Measurements from ENCODE around the gene GJC3.
A peak's percentile ranks its signal among the peaks of the same experiment; 100 is the strongest.
"Not testable (repeated sequence)": the region's sequence is repeated elsewhere in the genome, so short reads cannot be mapped to it uniquely, and the experiment has no call there.

Gene GJC3

GRCh38 chr7:99928188-99928587 is 1.2 kb downstream of the GJC3 start:
- no peak for DNase-seq

GRCh38 chr7:99927536-99927935 is 1.9 kb downstream of the GJC3 start:
- no peak for DNase-seq

- DNase-seq, result no peak
Observed at GRCh38 chr7:99926321-99926720, 3.1 kb downstream of the GJC3 start.

- DNase-seq, result no peak
Observed at GRCh38 chr7:99923200-99923599, 6.2 kb downstream of the GJC3 start.

DNA sequence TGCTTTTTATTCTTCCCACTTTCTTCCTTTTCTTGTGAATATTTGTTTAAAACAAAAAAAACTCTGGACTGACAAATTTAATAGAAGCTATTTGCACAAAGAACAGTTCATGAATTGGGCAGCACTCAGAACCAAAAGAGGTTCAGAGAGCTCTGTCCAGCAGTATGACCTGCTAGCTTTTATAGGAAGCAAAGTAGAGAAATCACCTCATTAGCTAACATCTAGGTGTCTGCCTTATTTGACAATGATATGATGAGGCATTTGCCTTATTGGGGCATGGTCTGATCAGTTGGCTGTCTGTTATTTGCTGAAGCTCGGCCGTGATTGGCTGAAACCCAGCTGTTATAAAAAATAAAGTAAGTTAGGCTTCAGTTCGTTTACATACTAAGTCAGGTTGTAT is 9.3 kb downstream of the GJC3 start:
- DNase-seq, result no peak

- no peak for DNase-seq
Observed at GRCh38 chr7:99919814-99920112, 9.7 kb downstream of the GJC3 start.

- DNase-seq, result peak; percentile 86
Observed at GRCh38 chr7:99918959-99919813, 10.2 kb downstream of the GJC3 start, which contains the start of gene TRIM4. TSS of gene TRIM4 (minus strand) at chr7:99919530. CDS start at chr7:99919401, 129 bp downstream.

DNA sequence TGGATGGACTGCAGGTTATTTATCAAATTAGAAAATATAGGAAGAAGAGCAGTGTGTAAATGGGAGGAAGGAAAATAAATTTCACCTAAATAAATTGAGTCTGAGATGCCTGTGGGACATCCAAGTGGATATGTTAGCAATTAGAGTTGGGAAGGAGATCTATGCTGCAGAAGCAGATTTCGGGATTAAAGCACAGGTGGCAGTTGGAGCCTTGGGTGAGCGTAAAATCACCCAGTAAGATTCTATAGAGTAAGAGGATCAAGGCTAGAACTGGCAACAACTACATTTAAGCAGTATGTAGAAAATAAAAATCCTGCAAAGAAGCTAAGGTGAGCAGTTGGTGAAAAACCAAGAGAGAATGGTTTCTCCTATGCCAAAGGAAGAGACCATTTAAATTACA is 18.4 kb downstream of the GJC3 start:
- DNase-seq, result no peak

- no peak for DNase-seq
Observed at GRCh38 chr7:99901581-99901980, 27.8 kb downstream of the GJC3 start.

- no peak for DNase-seq
Observed at GRCh38 chr7:99899830-99900519, 29.4 kb downstream of the GJC3 start.

- no peak for DNase-seq
Observed at GRCh38 chr7:99898836-99899235, 30.6 kb downstream of the GJC3 start.

DNA sequence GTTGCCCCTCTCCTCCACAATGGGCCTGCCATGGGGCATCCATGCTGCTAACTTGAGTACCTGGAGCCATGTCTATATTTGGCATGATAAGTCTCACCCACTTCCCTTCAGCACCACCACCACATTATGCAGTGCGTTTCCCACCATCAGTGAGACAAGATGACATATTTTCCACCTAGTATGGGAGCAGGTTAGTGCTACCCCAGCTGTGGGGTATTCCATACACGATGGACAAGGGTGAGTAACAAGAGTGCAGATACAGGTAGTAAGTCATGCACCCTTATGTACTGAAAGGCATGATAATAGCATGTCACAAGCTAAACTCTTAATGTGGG is 31.4 kb downstream of the GJC3 start:
- DNase-seq, result no peak

- DNase-seq, result no peak
Observed at GRCh38 chr7:99897322-99898022, 31.9 kb downstream of the GJC3 start.

GRCh38 chr7:99894738-99895137 is 34.7 kb downstream of the GJC3 start:
- DNase-seq, result no peak

GRCh38 chr7:99893280-99893679 is 36.1 kb downstream of the GJC3 start:
- DNase-seq, result no peak

DNA sequence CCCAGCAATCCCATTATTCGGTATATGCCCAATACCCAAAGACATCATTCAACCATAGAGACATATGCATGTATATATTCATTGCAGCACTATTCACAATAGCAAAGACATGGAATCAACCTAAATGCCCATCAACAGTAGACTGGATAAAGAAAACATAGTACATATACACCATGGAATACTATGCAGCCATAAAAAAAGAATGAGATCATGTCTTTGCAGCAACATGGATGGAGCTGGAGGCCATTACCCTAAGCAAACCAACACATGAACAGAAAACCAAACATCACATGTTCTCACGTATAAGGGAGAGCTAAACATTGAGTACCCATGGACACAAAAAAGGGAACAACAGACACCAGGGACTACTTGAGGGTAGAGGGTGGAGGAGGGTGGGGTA is 39.1 kb downstream of the GJC3 start:
- DNase-seq, result not testable (repeated sequence)

DNA sequence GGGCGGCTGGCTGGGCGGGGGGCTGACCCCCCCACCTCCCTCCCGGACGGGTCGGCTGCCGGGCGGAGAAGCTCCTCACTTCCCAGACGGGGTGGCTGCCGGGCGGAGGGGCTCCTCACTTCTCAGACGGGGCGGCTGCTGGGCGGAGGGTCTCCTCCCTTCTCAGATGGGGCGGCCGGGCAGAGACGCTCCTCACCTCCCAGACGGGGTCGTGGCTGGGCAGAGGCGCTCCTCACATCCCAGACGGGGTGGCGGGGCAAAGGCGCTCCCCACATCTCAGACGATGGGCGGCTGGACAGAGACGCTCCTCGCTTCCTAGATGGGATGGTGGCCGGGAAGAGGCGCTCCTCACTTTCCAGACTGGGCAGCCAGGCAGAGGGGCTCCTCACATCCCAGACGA is 41.1 kb downstream of the GJC3 start:
- DNase-seq, result not testable (repeated sequence)

DNA sequence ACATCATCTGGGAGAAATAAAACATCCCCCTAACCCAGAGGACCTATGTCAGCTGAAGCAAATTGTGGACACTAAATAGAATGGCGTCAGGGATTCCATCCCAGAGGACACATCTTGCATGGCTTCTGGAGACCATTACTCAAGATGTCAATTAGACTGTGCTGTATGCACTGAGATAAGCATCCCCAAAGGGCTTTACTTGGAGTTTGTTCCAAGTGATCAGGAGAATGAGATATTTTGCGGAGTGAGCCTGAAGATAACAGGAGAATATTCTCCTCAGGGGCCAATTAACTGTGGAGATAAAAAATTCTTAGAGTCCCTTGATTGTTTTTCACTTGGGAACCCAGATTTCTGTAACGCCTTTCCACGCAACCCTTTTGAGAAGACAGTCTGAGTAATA is 48.0 kb downstream of the GJC3 start:
- no peak for DNase-seq

GRCh38 chr7:99876933-99877332 is 52.5 kb downstream of the GJC3 start, which contains the start of gene OR2AE1:
TSS of gene OR2AE1 (minus strand) at chr7:99877033. CDS start at chr7:99877033, 0 bp downstream.
- no peak for DNase-seq

GRCh38 chr7:99876491-99876890 is 52.9 kb downstream of the GJC3 start:
- no peak for DNase-seq

Data from activated T-cell treated with anti-CD3 and anti-CD28 coated beads, Interleukin-2, amount 50 U/mL, for 1 hour (primary cell).